Keratinocyte (primary cell): Measurements from ENCODE around the gene SSBP4. TPM values are rescaled to one million over a fixed set of nuclear protein-coding genes. Genes with fewer than 3 reads are reported as not detected.

Source experiments
- DNase-seq: peaks from one replicate; pipeline ENCODE4 v3.0.0-alpha.2; 2011; ENCODE audit warnings: low read depth, missing footprints, low spot score
- FAIRE-seq: peaks from 2 replicates; lab custom pipeline; 2011; peaks lifted over from hg19 to GRCh38; lab: Jason Lieb, UNC
- H2AFZ ChIP-seq: 2 replicates; pipeline ENCODE4 v1.6.0; 2012; ENCODE audit warnings: low read length, control low read depth, inconsistent platforms; ENCODE audit not compliant: control insufficient read depth
- H3K27ac ChIP-seq: 2 replicates; pipeline ENCODE4 v1.5.1; 2011; ENCODE audit warnings: low read length; ENCODE audit not compliant: control insufficient read depth, insufficient read depth
- H3K27me3 ChIP-seq: 3 replicates; pipeline ENCODE4 v1.6.0; 2011; ENCODE audit warnings: low read length; ENCODE audit not compliant: control insufficient read depth, insufficient read depth; ENCODE audit errors: extremely low read depth
- H3K36me3 ChIP-seq, 2 experiments: 2 replicates in 1 of 2; 3 replicates in 1 of 2; pipeline ENCODE4 v1.5.1; 2011; ENCODE audit warnings: low read length in 2 of 2, mild to moderate bottlenecking in 1 of 2; ENCODE audit not compliant: control insufficient read depth in 2 of 2, insufficient read depth in 2 of 2; ENCODE audit errors: extremely low read depth in 1 of 2
- H3K4me1 ChIP-seq: 3 replicates; pipeline ENCODE4 v1.5.1; 2011; ENCODE audit warnings: low read length; ENCODE audit not compliant: control insufficient read depth, insufficient read depth; ENCODE audit errors: extremely low read depth
- H3K4me2 ChIP-seq: 3 replicates; pipeline ENCODE4 v1.6.0; 2011; ENCODE audit warnings: low read depth, low read length; ENCODE audit not compliant: control insufficient read depth, insufficient read depth; ENCODE audit errors: extremely low read depth
- H3K4me3 ChIP-seq, 3 experiments: fragments of 200-600 bp in 1 of 3; sonication (generic) in 1 of 3; 2 replicates in 2 of 3; 3 replicates in 1 of 3; pipeline ENCODE4 v1.5.1; 2011 to 2016; ENCODE audit warnings: low read length in 3 of 3, mild to moderate bottlenecking in 3 of 3, control low read depth in 2 of 3, inconsistent platforms in 1 of 3, low read depth in 1 of 3, mixed read lengths in 1 of 3, mixed run types in 1 of 3, moderate library complexity in 1 of 3; ENCODE audit not compliant: control insufficient read depth in 2 of 3, insufficient read depth in 2 of 3; ENCODE audit errors: extremely low read depth in 1 of 3
- H3K79me2 ChIP-seq: 2 replicates; pipeline ENCODE4 v1.6.0; 2012; ENCODE audit warnings: low read length; ENCODE audit not compliant: control insufficient read depth, insufficient read depth
- H3K9ac ChIP-seq: 3 replicates; pipeline ENCODE4 v1.6.0; 2011; ENCODE audit warnings: low read length; ENCODE audit not compliant: control insufficient read depth, insufficient read depth; ENCODE audit errors: extremely low read depth
- H3K9me1 ChIP-seq: 3 replicates; pipeline ENCODE4 v1.6.0; 2011; ENCODE audit warnings: low read length; ENCODE audit not compliant: control insufficient read depth, insufficient read depth; ENCODE audit errors: extremely low read depth
- H3K9me3 ChIP-seq: 2 replicates; pipeline ENCODE4 v1.5.1; 2012; ENCODE audit warnings: low read depth, low read length; ENCODE audit not compliant: control insufficient read depth
- H4K20me1 ChIP-seq: 3 replicates; pipeline ENCODE4 v1.6.0; 2011; ENCODE audit warnings: low read length; ENCODE audit not compliant: control insufficient read depth, insufficient read depth; ENCODE audit errors: extremely low read depth
- CTCF ChIP-seq, 3 experiments: IDR thresholded peaks in 1 of 3; conservative IDR thresholded peaks in 1 of 3; optimal IDR thresholded peaks in 1 of 3; 2 replicates in 2 of 3; 3 replicates in 1 of 3; pipeline versions ENCODE3 to v1.5.1; 2011; ENCODE audit warnings: low read length in 3 of 3, mild to moderate bottlenecking in 3 of 3, moderate library complexity in 2 of 3, control low read depth in 1 of 3, inconsistent platforms in 1 of 3; ENCODE audit not compliant: insufficient read depth in 2 of 3; ENCODE audit errors: extremely low read depth in 1 of 3
- EZH2 ChIP-seq: IDR thresholded peaks from one replicate; pipeline ENCODE4 v1.6.1; 2012; ENCODE audit warnings: inconsistent platforms, mild to moderate bottlenecking, low read length, moderate library complexity
- dilution Hi-C: fragments of 300-500 bp; cut with MboI; formaldehyde crosslinking; loops from one replicate; pipeline ENCODE4 v1.7.0; 2020; ENCODE audit warnings: low sequenced_read_pairs; ENCODE audit not compliant: extremely low pct_ligation_motif_present
- polyA plus RNA-seq, 5 experiments: library from polyadenylated mRNA; depleted of rRNA in 3 of 5; stranded (reverse) in 3 of 5; stranded (forward) in 1 of 5; unstranded in 1 of 5; fragments of >200 nt; gene quantifications; 1 replicate in 1 of 5; 2 replicates in 3 of 5; 3 replicates in 1 of 5; pipeline versions ENCODE4 v1.2.1 to v1.2.3, GENCODE V29; 2011 to 2012; ENCODE audit warnings: missing spikeins in 2 of 5, low read depth in 1 of 5, low replicate concordance in 1 of 5

The SSBP4 gene
- polyA plus RNA-seq, 1 donor (not counting 4 experiments of a cell fraction or from before 2014, with no cell fraction given) = 7.5 TPM

GRCh38 chr19:18396471-18397241 lies 22.5 kb upstream of the SSBP4 start:
- Histone ChIP-seq H3K27me3 (peaks cover 27% of the 10 kb centered on the region), H2AFZ (no peak overlapping the region), H3K79me2 (no peaks in the 10 kb centered on the region), H3K4me2 (no peak overlapping the region), H3K36me3 (no peaks in the 10 kb centered on the region), H4K20me1 (no peaks in the 10 kb centered on the region), H3K4me3 (no peak overlapping the region), H3K9ac (no peak overlapping the region), H3K4me1 (peaks cover 7% of the 10 kb centered on the region), H3K9me1 (no peaks in the 10 kb centered on the region), H3K9me3 (no peaks in the 10 kb centered on the region), H3K27ac (no peak overlapping the region)
- dilution Hi-C loops = no loop called here
- FAIRE-seq = no peak
- TF ChIP-seq EZH2 (no peak), CTCF (optimal IDR thresholded peaks at IDR 0.05 in 1 of 3, IDR thresholded peaks at IDR 0.05 in 1 of 3, conservative IDR thresholded peaks at IDR 0.05 in 1 of 3; ENCODE audit: extremely low read depth in 1 of 3, insufficient read depth in 2 of 3, low read length in 3 of 3) (no peak)
- DNase-seq = no peak

GRCh38 chr19:18397242-18398202 lies 21.7 kb upstream of the SSBP4 start, which contains the start of gene LRRC25:
Gene LRRC25, minus strand, starts transcription at chr19:18397622. Its CDS starts 659 bp downstream, at chr19:18396963.
- H2AFZ ChIP-seq = no peak within 1 kb of the TSS
- dilution Hi-C loops = no loop called here
- H3K9ac ChIP-seq = no peak within 1 kb of the TSS
- no peak within 1 kb of the TSS for H3K27ac ChIP-seq
- no peak for TF ChIP-seq EZH2
- no peak for TF ChIP-seq CTCF (optimal IDR thresholded peaks at IDR 0.05 in 1 of 3, IDR thresholded peaks at IDR 0.05 in 1 of 3, conservative IDR thresholded peaks at IDR 0.05 in 1 of 3; ENCODE audit: extremely low read depth in 1 of 3, insufficient read depth in 2 of 3, low read length in 3 of 3)
- H3K4me1 ChIP-seq = peaks cover 7% of the 10 kb centered on the region
- no peak for DNase-seq
- no peaks in the 10 kb centered on the region for H3K9me1 ChIP-seq
- H3K4me2 ChIP-seq = no peak within 1 kb of the TSS
- no peak for FAIRE-seq
- H3K27me3 ChIP-seq = peaks cover 27% of the 10 kb centered on the region
- no peaks in the 10 kb centered on the region for H3K9me3 ChIP-seq
- no peaks in the 10 kb centered on the region for H4K20me1 ChIP-seq
- no peaks in the 10 kb centered on the region for H3K36me3 ChIP-seq
- no peaks in the 10 kb centered on the region for H3K79me2 ChIP-seq
- H3K4me3 ChIP-seq = no peak within 1 kb of the TSS
